OCI-LY7 (cell line): ENCODE data around the gene RIMBP2. TPM values are rescaled to one million over a fixed set of nuclear protein-coding genes. Genes with fewer than 3 reads are reported as not detected.

Experiments
- BruUV-seq: library from RNA; stranded (reverse); fragments of 400-500 nt; replicated peaks from 2 replicates; lab custom pipeline; 2021; lab: Mats Ljungman, UMichigan
- CTCF ChIA-PET: fragments of 300-600 bp; sonication (Branson Sonifier 250); formaldehyde crosslinking; loops from one replicate; lab custom pipeline; 2022; ENCODE audit warnings: antibody characterized with exemption; ENCODE audit not compliant: unreplicated experiment; lab: Charles Lee
- POLR2A ChIA-PET: fragments of 300-600 bp; sonication (Branson Sonifier 250); formaldehyde crosslinking; loops from one replicate; lab custom pipeline; 2022; ENCODE audit warnings: antibody characterized with exemption; lab: Charles Lee
- DNase-seq: peaks from one replicate; pipeline ENCODE4 v3.0.0-alpha.2; 2015; ENCODE audit warnings: low spot score
- H2AFZ ChIP-seq: fragments of 200-600 bp; sonication (generic), shearing (Covaris generic); 2 replicates; pipeline ENCODE4 v1.6.1; 2014; ENCODE audit warnings: mild to moderate bottlenecking, antibody characterized with exemption, low read length, moderate library complexity
- H3K27ac ChIP-seq: fragments of 200-600 bp; sonication (generic); 2 replicates; pipeline ENCODE4 v1.5.1; 2014; ENCODE audit warnings: mixed run types, low read depth, mild to moderate bottlenecking, moderate library complexity, low read length, inconsistent platforms; ENCODE audit not compliant: poor library complexity, severe bottlenecking
- H3K36me3 ChIP-seq: fragments of 200-600 bp; sonication (generic); 2 replicates; pipeline ENCODE4 v1.6.1; 2014; ENCODE audit warnings: mild to moderate bottlenecking, antibody characterized with exemption, low read length, moderate library complexity, mixed read lengths; ENCODE audit not compliant: insufficient read depth
- H3K4me1 ChIP-seq: fragments of 200-600 bp; sonication (generic); 2 replicates; pipeline ENCODE4 v1.5.1; 2014; ENCODE audit warnings: mild to moderate bottlenecking, low read length; ENCODE audit not compliant: insufficient read depth, poor library complexity, severe bottlenecking
- H3K4me2 ChIP-seq: fragments of 200-600 bp; sonication (generic); 2 replicates; pipeline ENCODE4 v1.6.1; 2014; ENCODE audit warnings: mild to moderate bottlenecking, low read length
- H3K4me3 ChIP-seq: fragments of 200-600 bp; sonication (generic); 2 replicates; pipeline ENCODE4 v1.5.1; 2014; ENCODE audit warnings: mild to moderate bottlenecking, low read depth, low read length; ENCODE audit not compliant: poor library complexity, severe bottlenecking
- H3K79me2 ChIP-seq: fragments of 200-600 bp; sonication (generic); 2 replicates; pipeline ENCODE4 v1.6.1; 2016; ENCODE audit warnings: low read depth, mild to moderate bottlenecking, low read length, moderate library complexity, mixed read lengths; ENCODE audit not compliant: insufficient read depth
- H3K9me2 ChIP-seq: fragments of 200-600 bp; sonication (generic); 2 replicates; pipeline ENCODE4 v1.6.1; 2016; ENCODE audit warnings: mild to moderate bottlenecking, low read length, mixed read lengths; ENCODE audit not compliant: insufficient read depth
- H3K9me3 ChIP-seq: fragments of 200-600 bp; sonication (generic); 2 replicates; pipeline ENCODE4 v1.6.1; 2014; ENCODE audit warnings: mild to moderate bottlenecking, mixed run types, low read length, mixed read lengths
- H4K20me1 ChIP-seq: fragments of 200-600 bp; sonication (generic); 2 replicates; pipeline ENCODE4 v1.6.1; 2014; ENCODE audit warnings: mild to moderate bottlenecking, antibody characterized with exemption, low read length, moderate library complexity, mixed read lengths; ENCODE audit not compliant: insufficient read depth
- CTCF ChIP-seq: fragments of 200-600 bp; sonication (generic); conservative IDR thresholded peaks from 2 replicates; pipeline ENCODE4 v1.5.1; 2014; ENCODE audit warnings: mild to moderate bottlenecking, antibody characterized with exemption, low read length, moderate library complexity, mixed read lengths
- EZH2phosphoT487 ChIP-seq: fragments of 200-600 bp; sonication (generic); IDR thresholded peaks from 2 replicates; pipeline ENCODE4 v1.6.1; 2018; ENCODE audit warnings: low read depth, borderline replicate concordance, mild to moderate bottlenecking, mixed run types, antibody characterized with exemption, low read length, moderate library complexity, mixed read lengths
- intact Hi-C: fragments of 100-400 bp; cut with micrococcal nuclease; formaldehyde crosslinking; loops from one replicate; pipeline ENCODE4 v1.10.0; 2022; ENCODE audit not compliant: unreplicated experiment
- total RNA-seq, 2 experiments: library from RNA; depleted of rRNA in 1 of 2; stranded (reverse); fragments of >200 nt in 1 of 2; shearing (Covaris generic) in 1 of 2; gene quantifications; 2 replicates each; pipeline ENCODE4 v1.2.3, GENCODE V29; 2014 to 2022

The RIMBP2 gene
- total RNA-seq, 2 experiments from 2014 or later: not detected

GRCh38 chr12:130748786-130749185 is 32.7 kb upstream of the RIMBP2 start:
- no peak overlapping the region for H3K27ac ChIP-seq
- no peaks in the 10 kb centered on the region for H3K79me2 ChIP-seq
- H3K4me3 ChIP-seq: no peak overlapping the region
- TF ChIP-seq CTCF (no peak), EZH2phosphoT487 (no peak)
- no TSS peak for BruUV-seq
- ChIA-PET CTCF (no interaction called here), POLR2A (no interaction called here)
- no peak overlapping the region for H3K4me2 ChIP-seq
- no peaks in the 10 kb centered on the region for H3K9me2 ChIP-seq
- no peaks in the 10 kb centered on the region for H3K36me3 ChIP-seq
- no peaks in the 10 kb centered on the region for H4K20me1 ChIP-seq
- DNase-seq: no peak
- H3K9me3 ChIP-seq: no peaks in the 10 kb centered on the region
- intact Hi-C loops: loop anchor here (5.0 to 10.0 kb wide), 2 partner anchors 284 to 701 kb away; no protein-coding TSS in a partner anchor
- no peak overlapping the region for H2AFZ ChIP-seq
- H3K4me1 ChIP-seq: peaks cover 10% of the 10 kb centered on the region

GRCh38 chr12:130747867-130748740 is 32.0 kb upstream of the RIMBP2 start:
- peaks cover 10% of the 10 kb centered on the region for H3K4me1 ChIP-seq
- POLR2A ChIA-PET: interaction anchor here (0.6 to 1.1 kb wide), 2 partner anchors 45 to 432 kb away, joined by 3 read pairs; no protein-coding TSS in a partner anchor
- H3K4me3 ChIP-seq: no peak overlapping the region
- no peaks in the 10 kb centered on the region for H4K20me1 ChIP-seq
- intact Hi-C loops: loop anchor here (5.0 to 10.0 kb wide), 2 partner anchors 283 to 701 kb away; no protein-coding TSS in a partner anchor
- no peak overlapping the region for H3K27ac ChIP-seq
- no peaks in the 10 kb centered on the region for H3K9me3 ChIP-seq
- H2AFZ ChIP-seq: no peak overlapping the region; the same call in 1 of the 2 replicates
- no peaks in the 10 kb centered on the region for H3K79me2 ChIP-seq
- peak; percentile 78 for DNase-seq
- H3K36me3 ChIP-seq: no peaks in the 10 kb centered on the region
- CTCF ChIA-PET: no interaction called here
- no TSS peak for BruUV-seq
- 0 out of 2 replicates have a peak overlapping the region, but pooled peaks have one; percentile 7 for H3K4me2 ChIP-seq
- no peaks in the 10 kb centered on the region for H3K9me2 ChIP-seq
- peak; percentile 90 for TF ChIP-seq CTCF
- no peak for TF ChIP-seq EZH2phosphoT487
